A549 (cell line): ENCODE results near the gene MTARC1.

Experiments
- BCL3 ChIP-seq: fragments of >200 bp; sonication (Bioruptor Twin); formaldehyde crosslinking; IDR thresholded peaks from 3 replicates; pipeline ENCODE4 v1.6.1; 2016
- CEBPB ChIP-seq, 2 experiments: fragments of >200 bp in 1 of 2; sonication (Bioruptor Twin) in 1 of 2; formaldehyde crosslinking in 1 of 2; IDR thresholded peaks; 2 replicates each; pipeline ENCODE4 v1.6.1; 2012 to 2016
- CTCF ChIP-seq: fragments of >200 bp; sonication (Bioruptor Twin); formaldehyde crosslinking; IDR thresholded peaks from 3 replicates; pipeline ENCODE4 v1.5.1; 2016
- EP300 ChIP-seq, 2 experiments: fragments of >200 bp; sonication (Bioruptor Twin); formaldehyde crosslinking; IDR thresholded peaks; 2 replicates in 1 of 2; 3 replicates in 1 of 2; pipeline ENCODE4 v1.6.1; 2016 to 2017
- MAZ ChIP-seq: fragments of 150-350 bp; IDR thresholded peaks from 2 replicates; pipeline ENCODE4 v1.6.1; 2014; ENCODE audit warnings: antibody characterized with exemption, low read depth, low read length, borderline replicate concordance
- MYC ChIP-seq: IDR thresholded peaks from 2 replicates; pipeline ENCODE4 v1.6.1; 2012; ENCODE audit warnings: mild to moderate bottlenecking, inconsistent platforms, low read length, improper control_type of control experiment, borderline replicate concordance
- POLR2A ChIP-seq: IDR thresholded peaks from 2 replicates; pipeline ENCODE4 v1.6.1; 2012; ENCODE audit warnings: mild to moderate bottlenecking, low read length
- REST ChIP-seq: fragments of 200-600 bp; sonication (generic); IDR thresholded peaks from 2 replicates; pipeline ENCODE4 v1.6.1; 2016; ENCODE audit warnings: antibody characterized with exemption, mild to moderate bottlenecking, moderate library complexity
- ZNF302 ChIP-seq: fragments of 250-450 bp; sonication (Bioruptor Pico); IDR thresholded peaks from 2 replicates; pipeline ENCODE4 v1.9.0; 2021; ENCODE audit warnings: inconsistent platforms, mild to moderate bottlenecking, moderate library complexity

- TF ChIP-seq CEBPB (IDR thresholded peaks at IDR 0.05) (no peak), ZNF302 (CRISPR knock-in tag) (no peak), POLR2A (no peak), CTCF (no peak), EP300 (IDR thresholded peaks at IDR 0.05) (no peak), MAZ (no peak), MYC (no peak), BCL3 (no peak), REST (no peak)
Observed at GRCh38 chr1:220785166-220786056, 1.3 kb upstream of the MTARC1 start.
